GM18508 (cell line): ENCODE measurements around the gene KDM2A.
"Not testable (repeated sequence)": the region's sequence is repeated elsewhere in the genome, so short reads cannot be mapped to it uniquely, and the experiment has no call there.

Experiments
- ATAC-seq: cut with Tn5 transposase; IDR thresholded peaks from one replicate; pipeline ENCODE4 v1.9.1; 2021; ENCODE audit warnings: moderate number of reproducible peaks; ENCODE audit not compliant: insufficient read depth, unreplicated experiment

KDM2A gene

GRCh38 chr11:67117176-67117575 is 1.9 kb upstream of the KDM2A start:
- no peak for ATAC-seq

- no peak for ATAC-seq
These were observed 1.3 kb upstream of the KDM2A start for GRCh38 chr11:67117672-67118180.

- no peak for ATAC-seq
These were observed 789 bp upstream of the KDM2A start for GRCh38 chr11:67118181-67118766.

GRCh38 chr11:67119585-67120391 is 725 bp downstream of the KDM2A start:
- no peak for ATAC-seq

GRCh38 chr11:67120456-67120855 is 1.4 kb downstream of the KDM2A start:
- ATAC-seq: no peak

- ATAC-seq: no peak
These were observed 2.0 kb downstream of the KDM2A start for GRCh38 chr11:67120881-67121710.

GRCh38 chr11:67123801-67124200 is 4.7 kb downstream of the KDM2A start:
- ATAC-seq: not testable (repeated sequence)

- ATAC-seq: not testable (repeated sequence)
These were observed 7.2 kb downstream of the KDM2A start for GRCh38 chr11:67126243-67126642.

GRCh38 chr11:67126986-67127385 is 7.9 kb downstream of the KDM2A start:
- ATAC-seq: no peak

GRCh38 chr11:67130861-67131260 is 11.8 kb downstream of the KDM2A start:
- not testable (repeated sequence) for ATAC-seq

- ATAC-seq: no peak
These were observed 17.1 kb downstream of the KDM2A start for GRCh38 chr11:67136156-67136555.

- ATAC-seq: no peak
These were observed 19.9 kb downstream of the KDM2A start for GRCh38 chr11:67138922-67139321.

- no peak for ATAC-seq
These were observed 27.6 kb downstream of the KDM2A start for GRCh38 chr11:67146516-67147226.

GRCh38 chr11:67153971-67154370 is 34.9 kb downstream of the KDM2A start:
- no peak for ATAC-seq

GRCh38 chr11:67154726-67155125 is 35.7 kb downstream of the KDM2A start:
- no peak for ATAC-seq

GRCh38 chr11:67157691-67158090 is 38.6 kb downstream of the KDM2A start:
- ATAC-seq: no peak

GRCh38 chr11:67158221-67158620 is 39.2 kb downstream of the KDM2A start:
- ATAC-seq: no peak

- no peak for ATAC-seq
These were observed 41.0 kb downstream of the KDM2A start for GRCh38 chr11:67160045-67160444.

- no peak for ATAC-seq
These were observed 42.1 kb downstream of the KDM2A start for GRCh38 chr11:67160872-67161783.
